B cell (primary cell): Measurements from ENCODE around the gene CRTC1. TPM values are rescaled to one million over a fixed set of nuclear protein-coding genes. Genes with fewer than 3 reads are reported as not detected.

ENCODE experiments used
- ATAC-seq: fragments of 200-7000 bp; cut with Tn5 transposase; one replicate; pipeline ENCODE4 v1.10.0; 2021; ENCODE audit warnings: low read depth, mild to moderate bottlenecking, moderate number of reproducible peaks, moderate library complexity
- CTCF ChIA-PET: fragments of 350-600 bp; sonication (Branson Sonifier 250); formaldehyde crosslinking; loops from one replicate; lab custom pipeline; 2021; ENCODE audit warnings: antibody characterized with exemption, inconsistent platforms; lab: Charles Lee
- POLR2A ChIA-PET: fragments of 350-600 bp; sonication (Branson Sonifier 250); formaldehyde crosslinking; loops from one replicate; lab custom pipeline; 2021; ENCODE audit warnings: antibody characterized with exemption; lab: Charles Lee
- DNase-seq: peaks from one replicate; pipeline ENCODE4 v3.0.0; 2013
- H2AFZ ChIP-seq: 2 replicates; pipeline ENCODE4 v1.6.1; 2012; ENCODE audit warnings: mild to moderate bottlenecking, low read depth, low read length; ENCODE audit not compliant: insufficient read depth, poor library complexity, severe bottlenecking
- H3K27ac ChIP-seq, 2 donors: 1 replicate in 1 of 2; 2 replicates in 1 of 2; pipeline ENCODE4 v1.5.1; 2012 to 2013; ENCODE audit warnings: low read length in 2 of 2, mild to moderate bottlenecking in 2 of 2, moderate library complexity in 1 of 2
- H3K27me3 ChIP-seq, 4 experiments: fragments of 200-600 bp in 1 of 4; sonication (generic) in 1 of 4; replicated peaks in 1 of 4; 1 replicate in 2 of 4; 2 replicates in 2 of 4; pipeline versions ENCODE4 v1.6.1 to v1.7.0; 2013 to 2016; ENCODE audit warnings: low read length in 3 of 4, mild to moderate bottlenecking in 2 of 4, mixed read lengths in 1 of 4, moderate library complexity in 1 of 4; ENCODE audit not compliant: insufficient read depth in 4 of 4, control insufficient read depth in 3 of 4; ENCODE audit errors: control extremely low read depth in 1 of 4
- H3K36me3 ChIP-seq, 2 experiments: replicated peaks in 1 of 2; 1 replicate in 1 of 2; 2 replicates in 1 of 2; pipeline versions ENCODE4 v1.6.1 to v1.7.1; 2013; ENCODE audit warnings: low read length in 1 of 2; ENCODE audit not compliant: insufficient read depth in 2 of 2, control insufficient read depth in 1 of 2; ENCODE audit errors: control extremely low read depth in 1 of 2, extremely low read depth in 1 of 2
- H3K4me1 ChIP-seq, 2 donors: fragments of 200-600 bp in 1 of 2; sonication (generic) in 1 of 2; 1 replicate in 1 of 2; 2 replicates in 1 of 2; pipeline versions ENCODE4 v1.5.1 to v1.6.1; 2013 to 2017; ENCODE audit warnings: low read length in 2 of 2; ENCODE audit not compliant: control insufficient read depth in 2 of 2, insufficient read depth in 2 of 2
- H3K4me2 ChIP-seq: replicated peaks from 2 replicates; pipeline ENCODE3; 2012; ENCODE audit warnings: mild to moderate bottlenecking, low read depth, low read length; ENCODE audit not compliant: poor library complexity, severe bottlenecking
- H3K4me3 ChIP-seq, 5 experiments: fragments of 200-600 bp in 1 of 5; sonication (generic) in 1 of 5; 1 replicate in 3 of 5; 2 replicates in 2 of 5; pipeline versions ENCODE4 v1.5.1 to v1.7.0; 2011 to 2016; ENCODE audit warnings: low read length in 4 of 5, mild to moderate bottlenecking in 4 of 5, low read depth in 2 of 5, control low read depth in 1 of 5, moderate library complexity in 1 of 5; ENCODE audit not compliant: insufficient read depth in 1 of 5; ENCODE audit errors: control extremely low read depth in 1 of 5, extremely low read depth in 1 of 5
- H3K79me2 ChIP-seq: fragments of 200-600 bp; sonication (generic); one replicate; pipeline ENCODE4 v1.6.0; 2016; ENCODE audit warnings: low read length; ENCODE audit not compliant: control insufficient read depth, insufficient read depth
- H3K9ac ChIP-seq: fragments of 200-600 bp; sonication (generic); 2 replicates; pipeline ENCODE4 v1.6.1; 2017; ENCODE audit warnings: mild to moderate bottlenecking, low read length, moderate library complexity
- H3K9me3 ChIP-seq, 3 donors: one replicate each; pipeline versions ENCODE4 v1.6.1 to v1.7.1; 2013; ENCODE audit warnings: low read length in 2 of 3; ENCODE audit not compliant: control insufficient read depth in 2 of 3, insufficient read depth in 1 of 3; ENCODE audit errors: control extremely low read depth in 1 of 3
- H4K20me1 ChIP-seq: 2 replicates; pipeline ENCODE4 v1.6.0; 2012; ENCODE audit warnings: mild to moderate bottlenecking, low read length; ENCODE audit not compliant: insufficient read depth, control insufficient read depth, poor library complexity, severe bottlenecking
- H3K27ac Mint-ChIP-seq: one replicate; pipeline ENCODE4 v1.8.0; 2021; ENCODE audit warnings: mixed read lengths
- H3K27me3 Mint-ChIP-seq: one replicate; pipeline ENCODE4 v1.8.0; 2021; ENCODE audit warnings: mixed read lengths
- H3K4me1 Mint-ChIP-seq: one replicate; pipeline ENCODE4 v1.8.0; 2021; ENCODE audit warnings: mixed read lengths
- H3K4me3 Mint-ChIP-seq: one replicate; pipeline ENCODE4 v1.8.0; 2021; ENCODE audit warnings: mixed read lengths
- H3K9me3 Mint-ChIP-seq: one replicate; pipeline ENCODE4 v1.8.0; 2022; ENCODE audit warnings: mixed read lengths; ENCODE audit not compliant: insufficient read depth
- EZH2 ChIP-seq: IDR thresholded peaks from 2 replicates; pipeline ENCODE4 v1.6.1; 2012; ENCODE audit warnings: borderline replicate concordance, low read depth, mild to moderate bottlenecking, moderate library complexity, low read length; ENCODE audit not compliant: insufficient read depth, poor library complexity, severe bottlenecking
- WGBS: methylation state at CpG from one replicate; pipeline ENCODE4 v1.1.5; 2013; ENCODE audit warnings: missing lambda C conversion rate; ENCODE audit not compliant: insufficient coverage; 5-methylcytosine and 5-hydroxymethylcytosine counted together
- intact Hi-C: fragments of 100-400 bp; cut with micrococcal nuclease; formaldehyde crosslinking; loops from one replicate; pipeline ENCODE4 v1.10.0; 2022
- polyA plus RNA-seq: library from polyadenylated mRNA; depleted of rRNA; stranded (reverse); fragments of >200 nt; gene quantifications from 2 replicates; pipeline ENCODE4 v1.2.3, GENCODE V29; 2012
- total RNA-seq, 2 donors: library from RNA; stranded (reverse); fragments of 120-200 nt in 1 of 2; gene quantifications; 1 replicate in 1 of 2; 2 replicates in 1 of 2; pipeline versions ENCODE4 v1.2.3 to v1.2.4, GENCODE V29; 2013 to 2022
- TF ChIP-seq, protein P1 (sequence below): fragments of 200-600 bp; IDR thresholded peaks from one replicate; pipeline ENCODE4 v1.8.0; 2022; ENCODE audit warnings: antibody characterized with exemption, mild to moderate bottlenecking

CRTC1 gene
- total and polyA plus RNA-seq, 2 donors (not counting 1 experiment from before 2014, with no cell fraction given), result 15.9 to 30.1 TPM

DNA sequence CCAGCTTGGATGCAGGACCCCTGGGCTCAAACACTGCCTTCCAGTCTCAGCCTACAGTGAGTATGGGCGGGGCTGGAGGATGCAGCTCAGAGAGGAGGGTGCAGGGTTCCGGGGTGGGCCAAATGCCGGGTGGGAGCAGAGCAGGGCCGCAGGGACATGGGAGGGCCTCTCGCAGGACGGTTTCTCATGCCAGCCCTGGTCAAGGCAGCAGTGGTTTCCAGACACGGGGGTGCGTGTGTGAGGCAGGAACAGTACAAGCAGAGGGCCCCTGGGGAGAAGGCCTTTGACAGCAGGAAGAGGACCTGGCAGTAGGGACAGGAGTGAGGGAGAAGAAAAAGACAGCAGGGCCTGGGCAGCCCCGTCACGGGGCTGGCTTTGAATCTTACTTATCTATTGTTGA lies 34.1 kb downstream of the CRTC1 start:
- 81% methylated on average over 8 of the region's 10 CpGs for WGBS
- no peak overlapping the region for H3K4me3 Mint-ChIP-seq
- peaks cover 0 to 15% of the 10 kb centered on the region in 2 experiments for H3K36me3 ChIP-seq
- no peak overlapping the region for H3K9ac ChIP-seq
- H3K4me1 Mint-ChIP-seq, result peaks cover 28% of the 10 kb centered on the region
- H3K4me2 ChIP-seq, result no peak overlapping the region
- ATAC-seq (no peak), DNase-seq (no peak)
- no peaks in the 10 kb centered on the region for H3K27me3 ChIP-seq
- no peaks in the 10 kb centered on the region for H3K9me3 Mint-ChIP-seq
- no peak overlapping the region for H3K27ac ChIP-seq
- TF ChIP-seq, protein P1, sequence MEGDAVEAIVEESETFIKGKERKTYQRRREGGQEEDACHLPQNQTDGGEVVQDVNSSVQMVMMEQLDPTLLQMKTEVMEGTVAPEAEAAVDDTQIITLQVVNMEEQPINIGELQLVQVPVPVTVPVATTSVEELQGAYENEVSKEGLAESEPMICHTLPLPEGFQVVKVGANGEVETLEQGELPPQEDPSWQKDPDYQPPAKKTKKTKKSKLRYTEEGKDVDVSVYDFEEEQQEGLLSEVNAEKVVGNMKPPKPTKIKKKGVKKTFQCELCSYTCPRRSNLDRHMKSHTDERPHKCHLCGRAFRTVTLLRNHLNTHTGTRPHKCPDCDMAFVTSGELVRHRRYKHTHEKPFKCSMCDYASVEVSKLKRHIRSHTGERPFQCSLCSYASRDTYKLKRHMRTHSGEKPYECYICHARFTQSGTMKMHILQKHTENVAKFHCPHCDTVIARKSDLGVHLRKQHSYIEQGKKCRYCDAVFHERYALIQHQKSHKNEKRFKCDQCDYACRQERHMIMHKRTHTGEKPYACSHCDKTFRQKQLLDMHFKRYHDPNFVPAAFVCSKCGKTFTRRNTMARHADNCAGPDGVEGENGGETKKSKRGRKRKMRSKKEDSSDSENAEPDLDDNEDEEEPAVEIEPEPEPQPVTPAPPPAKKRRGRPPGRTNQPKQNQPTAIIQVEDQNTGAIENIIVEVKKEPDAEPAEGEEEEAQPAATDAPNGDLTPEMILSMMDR, result no peak
- no peak for TF ChIP-seq EZH2
- H3K27me3 Mint-ChIP-seq, result no peaks in the 10 kb centered on the region
- no peak overlapping the region for H2AFZ ChIP-seq
- ChIA-PET CTCF (interaction anchor here (0.7 kb wide), 1 partner anchor 42 kb away, joined by 5 read pairs; no protein-coding TSS in a partner anchor), POLR2A (no interaction called here)
- intact Hi-C loops, result no loop called here
- H3K79me2 ChIP-seq, result peaks cover 83% of the 10 kb centered on the region
- H3K27ac Mint-ChIP-seq, result no peak overlapping the region
- H3K4me3 ChIP-seq, result no peak overlapping the region
- peaks cover 4 to 7% of the 10 kb centered on the region in 2 donors for H3K4me1 ChIP-seq
- peaks cover 0 to 16% (median 0%) of the 10 kb centered on the region in 3 donors for H3K9me3 ChIP-seq
- H4K20me1 ChIP-seq, result peaks cover 85% of the 10 kb centered on the region

DNA sequence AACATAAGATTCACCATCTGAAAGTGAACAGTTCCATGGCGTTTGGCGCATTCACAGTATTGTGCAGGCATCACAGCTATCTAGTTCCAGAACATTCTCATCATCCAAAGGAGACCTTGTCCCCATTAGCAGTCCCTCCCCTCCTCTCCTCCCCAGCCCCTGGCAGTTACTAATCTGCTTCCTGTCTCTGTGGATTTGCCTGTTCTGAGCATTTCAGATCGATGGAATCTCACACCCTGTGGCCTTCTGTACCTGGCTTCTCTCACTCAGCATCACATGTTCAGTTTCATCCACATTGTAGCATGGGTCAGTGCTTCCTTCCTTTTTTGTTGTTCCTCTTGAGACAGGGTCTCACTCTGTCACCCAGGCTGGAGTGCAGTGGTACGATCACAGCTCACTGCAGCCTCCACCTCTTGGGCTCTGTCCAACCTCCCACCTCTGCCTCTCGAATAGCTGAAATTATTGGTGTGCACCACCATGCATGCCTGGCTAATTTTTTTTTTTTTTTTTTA lies 34.6 kb downstream of the CRTC1 start:
- ATAC-seq (no peak), DNase-seq (no peak)
- Mint-ChIP-seq H3K27ac (no peak overlapping the region), H3K4me1 (peaks cover 26% of the 10 kb centered on the region), H3K27me3 (no peaks in the 10 kb centered on the region), H3K4me3 (no peak overlapping the region), H3K9me3 (no peaks in the 10 kb centered on the region)
- H2AFZ ChIP-seq, result no peak overlapping the region
- peaks cover 0 to 14% of the 10 kb centered on the region in 2 experiments for H3K36me3 ChIP-seq
- no peak overlapping the region for H3K4me2 ChIP-seq
- no peak for TF ChIP-seq EZH2
- TF ChIP-seq, protein P1, result no peak
- intact Hi-C loops, result no loop called here
- H3K4me3 ChIP-seq, result no peak overlapping the region
- 66% methylated on average over 5 of the region's 5 CpGs for WGBS
- H3K4me1 ChIP-seq, result peaks cover 4 to 7% of the 10 kb centered on the region in 2 donors
- ChIA-PET CTCF (interaction anchor here (0.6 to 0.7 kb wide), 2 partner anchors 41 to 105 kb away, joined by 3 to 5 read pairs; no protein-coding TSS in a partner anchor), POLR2A (no interaction called here)
- H3K9ac ChIP-seq, result no peak overlapping the region
- peaks cover 83% of the 10 kb centered on the region for H3K79me2 ChIP-seq
- H3K27ac ChIP-seq, result no peak overlapping the region
- H3K9me3 ChIP-seq, result peaks cover 0 to 16% (median 0%) of the 10 kb centered on the region in 3 donors
- H3K27me3 ChIP-seq, result no peaks in the 10 kb centered on the region
- H4K20me1 ChIP-seq, result peaks cover 85% of the 10 kb centered on the region
